ENCODE results near the gene MRPL30. TPM values are rescaled to one million over a fixed set of nuclear protein-coding genes. Genes with fewer than 3 reads are reported as not detected.
"Not testable (repeated sequence)": the region's sequence is repeated elsewhere in the genome, so short reads cannot be mapped to it uniquely, and the experiment has no call there.

Gene MRPL30
- total RNA-seq (2021; ENCODE audit: unreplicated experiment) (25.6 TPM), Bru-seq, nascent RNA (percentile 78 among the genes with signal in this experiment), BruChase-seq, experiment 1, labeled RNA remaining after a 2-hour chase (percentile 95 among the genes with signal in this experiment), BruChase-seq, experiment 2, labeled RNA remaining after a 6-hour chase (percentile 97 among the genes with signal in this experiment)
- 17.2 TPM for polyA plus RNA-seq (2012; ENCODE audit: insufficient read length)
- long read RNA-seq, transcript MRPL30-201 (6 exons, 2,605 nt), result major isoform, 14 of 32 reads
- long read RNA-seq, partial matches to known transcripts, result 3 of 32 reads
- long read RNA-seq, other reads (novel, unspliced or antisense), result 15 of 32 reads

DNA sequence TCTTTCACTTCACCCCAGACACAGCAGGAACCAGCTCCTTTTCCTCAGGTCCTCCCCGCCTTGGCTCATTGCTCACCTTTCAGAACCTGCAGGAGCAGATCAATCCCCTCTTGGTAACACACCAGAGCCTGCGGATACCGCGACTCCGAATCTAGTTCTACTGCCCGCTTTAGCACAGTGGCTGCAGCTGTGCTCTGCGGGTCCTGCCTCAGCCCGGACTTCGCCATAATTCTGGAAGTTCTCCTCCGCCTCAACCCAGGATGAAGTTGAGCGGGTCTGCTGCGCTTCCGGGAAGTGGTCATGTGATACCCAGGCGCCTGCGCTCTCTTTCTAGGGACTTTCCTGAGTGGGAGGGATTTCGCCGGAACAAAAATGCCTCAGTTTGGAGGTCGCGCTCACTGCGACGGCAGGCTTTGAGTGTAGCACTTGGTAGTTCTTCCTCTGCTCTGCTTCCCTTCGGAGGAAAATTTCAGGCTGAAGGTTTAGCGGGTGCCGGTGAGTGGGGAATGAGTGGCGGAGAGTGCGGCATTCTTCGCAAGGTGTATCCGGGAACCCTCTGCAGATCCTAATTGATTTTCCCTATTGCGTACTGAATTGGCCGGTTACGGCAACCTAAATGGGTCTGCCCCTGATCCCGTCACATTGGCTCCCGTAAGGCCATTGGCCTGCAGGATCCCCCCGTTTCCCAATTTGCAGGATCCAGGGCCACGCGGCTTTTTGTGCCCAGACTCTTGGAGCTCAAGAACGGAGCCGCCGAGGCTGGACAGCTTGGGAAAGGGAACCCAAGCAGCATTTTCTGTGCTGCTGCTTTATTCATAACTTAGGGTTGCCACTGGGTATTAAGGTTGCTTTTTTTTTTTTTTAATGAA, at the start of gene MRPL30, which contains the start of gene MITD1:
Gene MRPL30 (plus strand): TSS at position 430 of the 869 bp plus-strand sequence. CDS start 5,020 bp downstream, outside the sequence.
Gene MITD1 (minus strand): TSS at position 304 of the 869 bp plus-strand sequence. CDS start 77 bp downstream, at position 227.
- in situ Hi-C loops (cut with HindIII; ENCODE audit: low pct_unique_long_range_greater_than_20kb, low sequenced_read_pairs), result no loop called here
- POLR2A ChIA-PET, result interaction anchor here (0.7 to 1.0 kb wide), 3 partner anchors 95 to 266 kb away, joined by 4 to 10 read pairs (median 10); partner anchors contain the start of gene EIF5B
- BruUV-seq (replicated peaks), result TSS peak; percentile 86
- H3K9me3 ChIP-seq (ENCODE audit: control insufficient read depth, insufficient read depth, low read depth, low read length), result no peaks in the 10 kb centered on the region
- peak; percentile 98 for ATAC-seq
- no peaks in the 10 kb centered on the region for H3K27me3 ChIP-seq (ENCODE audit: control insufficient read depth, insufficient read depth, low read length)
- peak within 1 kb of the TSS; percentile 68 to 99 for H3K4me3 ChIP-seq (ENCODE audit: low read depth in 2 of 2, low read length in 2 of 2)
- CTCF ChIA-PET, result interaction anchor here (0.7 kb wide), 1 partner anchor 41 kb away, joined by 7 read pairs; no protein-coding TSS in a partner anchor
- peak within 1 kb of the TSS; percentile 88 for H3K27ac ChIP-seq (ENCODE audit: low read length)
- H3K36me3 ChIP-seq (ENCODE audit: control insufficient read depth, insufficient read depth, low read length), result peaks cover 4% of the 10 kb centered on the region; the same call in 1 of the 2 replicates
- intact Hi-C loops (cut with micrococcal nuclease; ENCODE audit: unreplicated experiment), result loop anchor here (5.0 kb wide), 1 partner anchor 156 kb away; the partner anchor contains the start of genes EIF5B and TXNDC9
- H3K4me1 ChIP-seq (ENCODE audit: control insufficient read depth, insufficient read depth, low read length), result peaks cover 12% of the 10 kb centered on the region
- TF ChIP-seq SIN3A (IDR thresholded peaks at IDR 0.05; ENCODE audit: borderline replicate concordance, insufficient read depth, low read depth, low read length) (peak; percentile 93), POLR2AphosphoS5 (IDR thresholded peaks at IDR 0.05; ENCODE audit: low read depth, low read length) (peak; percentile 90), TCF7L2 (IDR thresholded peaks at IDR 0.05; ENCODE audit: low read depth, low read length) (peak; percentile 57; the same call in 1 of the 2 replicates), CTCF (IDR thresholded peaks at IDR 0.05) (no peak)
- TF ChIP-seq, protein P1, sequence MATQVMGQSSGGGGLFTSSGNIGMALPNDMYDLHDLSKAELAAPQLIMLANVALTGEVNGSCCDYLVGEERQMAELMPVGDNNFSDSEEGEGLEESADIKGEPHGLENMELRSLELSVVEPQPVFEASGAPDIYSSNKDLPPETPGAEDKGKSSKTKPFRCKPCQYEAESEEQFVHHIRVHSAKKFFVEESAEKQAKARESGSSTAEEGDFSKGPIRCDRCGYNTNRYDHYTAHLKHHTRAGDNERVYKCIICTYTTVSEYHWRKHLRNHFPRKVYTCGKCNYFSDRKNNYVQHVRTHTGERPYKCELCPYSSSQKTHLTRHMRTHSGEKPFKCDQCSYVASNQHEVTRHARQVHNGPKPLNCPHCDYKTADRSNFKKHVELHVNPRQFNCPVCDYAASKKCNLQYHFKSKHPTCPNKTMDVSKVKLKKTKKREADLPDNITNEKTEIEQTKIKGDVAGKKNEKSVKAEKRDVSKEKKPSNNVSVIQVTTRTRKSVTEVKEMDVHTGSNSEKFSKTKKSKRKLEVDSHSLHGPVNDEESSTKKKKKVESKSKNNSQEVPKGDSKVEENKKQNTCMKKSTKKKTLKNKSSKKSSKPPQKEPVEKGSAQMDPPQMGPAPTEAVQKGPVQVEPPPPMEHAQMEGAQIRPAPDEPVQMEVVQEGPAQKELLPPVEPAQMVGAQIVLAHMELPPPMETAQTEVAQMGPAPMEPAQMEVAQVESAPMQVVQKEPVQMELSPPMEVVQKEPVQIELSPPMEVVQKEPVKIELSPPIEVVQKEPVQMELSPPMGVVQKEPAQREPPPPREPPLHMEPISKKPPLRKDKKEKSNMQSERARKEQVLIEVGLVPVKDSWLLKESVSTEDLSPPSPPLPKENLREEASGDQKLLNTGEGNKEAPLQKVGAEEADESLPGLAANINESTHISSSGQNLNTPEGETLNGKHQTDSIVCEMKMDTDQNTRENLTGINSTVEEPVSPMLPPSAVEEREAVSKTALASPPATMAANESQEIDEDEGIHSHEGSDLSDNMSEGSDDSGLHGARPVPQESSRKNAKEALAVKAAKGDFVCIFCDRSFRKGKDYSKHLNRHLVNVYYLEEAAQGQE (IDR thresholded peaks at IDR 0.05; ENCODE audit: insufficient read depth in 1 of 2, low read depth in 2 of 2, low read length in 1 of 2), result no peak
- DNase-seq (ENCODE audit: low read depth, low spot score), result peak; percentile 94

DNA sequence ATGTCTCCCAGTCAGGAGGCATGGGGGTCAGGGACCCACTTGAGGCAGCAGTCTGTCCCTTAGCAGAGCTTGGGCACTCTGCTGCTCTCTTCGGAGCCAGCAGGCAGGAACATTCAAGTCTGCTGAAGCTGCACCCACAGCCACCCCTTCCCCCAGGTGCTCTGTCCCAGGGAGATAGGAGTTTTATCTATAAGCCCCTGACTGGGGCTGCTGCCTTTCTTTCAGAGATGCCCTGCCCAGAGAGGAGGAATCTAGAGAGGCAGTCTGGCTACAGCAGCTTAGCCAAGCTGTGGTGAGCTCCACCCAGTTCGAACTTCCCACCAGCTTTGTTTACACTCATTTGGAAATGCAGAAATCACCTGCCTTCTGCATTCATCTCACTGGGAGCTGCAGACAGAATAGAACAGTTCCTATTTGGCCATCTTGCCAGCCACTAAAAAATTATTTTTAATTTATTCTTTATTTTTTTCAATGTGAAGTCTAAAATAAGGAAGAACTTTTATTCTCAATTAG, 45.9 kb upstream of the MRPL30 start:
- H3K9me3 ChIP-seq (ENCODE audit: control insufficient read depth, insufficient read depth, low read depth, low read length); CTCF ChIA-PET; H3K27me3 ChIP-seq (ENCODE audit: control insufficient read depth, insufficient read depth, low read length); in situ Hi-C loops (cut with HindIII; ENCODE audit: low pct_unique_long_range_greater_than_20kb, low sequenced_read_pairs); POLR2A ChIA-PET; DNase-seq (ENCODE audit: low read depth, low spot score); ATAC-seq; H3K4me3 ChIP-seq (ENCODE audit: low read depth in 2 of 2, low read length in 2 of 2); intact Hi-C loops (cut with micrococcal nuclease; ENCODE audit: unreplicated experiment); H3K36me3 ChIP-seq (ENCODE audit: control insufficient read depth, insufficient read depth, low read length); BruUV-seq (replicated peaks); H3K4me1 ChIP-seq (ENCODE audit: control insufficient read depth, insufficient read depth, low read length); H3K27ac ChIP-seq (ENCODE audit: low read length): not testable (repeated sequence)
